HG02798 (cell line): ENCODE measurements around the gene CNTN4.

Experiments
- ATAC-seq: cut with Tn5 transposase; IDR thresholded peaks from one replicate; pipeline ENCODE4 v1.9.1; 2021; ENCODE audit warnings: mild to moderate bottlenecking; ENCODE audit not compliant: unreplicated experiment, poor library complexity

Gene CNTN4

DNA sequence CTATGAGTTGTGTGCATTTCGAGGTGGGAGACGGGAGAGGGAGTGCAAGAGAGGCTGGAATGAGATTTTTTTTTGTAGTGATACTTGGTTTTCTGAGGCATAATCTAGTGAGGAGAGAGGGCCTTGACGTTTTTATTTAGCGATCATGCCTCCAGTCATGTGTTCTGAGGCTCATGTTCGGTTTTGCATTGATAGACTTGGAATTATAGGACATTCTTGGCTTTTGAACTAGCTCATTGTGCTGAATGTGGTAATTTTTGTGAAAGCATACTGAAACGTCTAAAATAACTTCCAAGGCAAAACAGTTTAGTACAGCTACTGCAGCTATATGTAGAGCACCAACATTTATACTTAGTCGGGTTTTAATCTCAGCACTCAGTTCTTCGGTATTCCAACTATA lies 408.1 kb downstream of the CNTN4 start:
- ATAC-seq, result no peak

DNA sequence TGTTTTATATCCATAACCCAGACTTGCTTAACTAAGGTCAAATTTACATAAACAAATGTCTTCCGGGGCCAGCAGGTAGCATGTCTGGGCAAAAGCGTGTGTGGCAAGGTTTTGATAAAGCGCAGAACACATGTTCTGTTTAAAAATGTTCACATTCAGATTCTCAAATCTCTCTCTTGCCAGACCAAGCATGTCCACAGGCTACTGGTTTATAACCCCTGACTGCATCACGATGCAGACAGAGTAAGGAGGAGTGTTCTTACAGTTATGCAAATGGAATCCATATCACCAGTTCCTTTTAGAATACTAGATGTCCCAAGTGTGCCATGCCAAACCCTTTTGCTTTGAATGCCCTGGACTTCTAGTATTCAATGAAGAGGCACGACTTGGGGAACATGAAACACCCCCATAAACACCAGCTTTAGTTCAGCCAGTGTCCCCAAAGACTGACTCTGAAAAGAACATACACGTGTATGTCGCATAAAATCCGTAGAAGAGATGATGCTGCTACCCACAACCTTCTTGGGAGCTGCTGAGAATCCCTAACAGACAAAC lies 412.0 kb downstream of the CNTN4 start:
- no peak for ATAC-seq

DNA sequence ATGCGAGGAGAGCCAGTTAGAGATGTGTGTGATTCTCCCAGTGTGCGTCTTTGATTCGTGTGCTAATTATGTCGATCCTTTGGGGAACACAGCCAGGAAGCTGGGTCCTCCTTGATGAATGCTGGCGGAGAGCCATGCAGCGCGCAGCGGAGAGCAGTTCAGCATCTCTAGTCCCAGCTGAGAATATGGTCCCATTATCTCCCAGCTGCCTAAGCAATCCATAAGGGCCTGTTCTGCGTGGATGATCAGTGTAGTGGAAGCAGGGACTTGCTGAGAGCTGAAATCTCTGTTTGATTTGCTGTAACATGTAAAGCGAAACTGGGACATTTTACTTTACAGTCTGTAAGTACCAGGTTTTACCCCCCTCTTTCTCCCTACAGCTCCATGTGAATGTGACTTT lies 412.7 kb downstream of the CNTN4 start:
- no peak for ATAC-seq

DNA sequence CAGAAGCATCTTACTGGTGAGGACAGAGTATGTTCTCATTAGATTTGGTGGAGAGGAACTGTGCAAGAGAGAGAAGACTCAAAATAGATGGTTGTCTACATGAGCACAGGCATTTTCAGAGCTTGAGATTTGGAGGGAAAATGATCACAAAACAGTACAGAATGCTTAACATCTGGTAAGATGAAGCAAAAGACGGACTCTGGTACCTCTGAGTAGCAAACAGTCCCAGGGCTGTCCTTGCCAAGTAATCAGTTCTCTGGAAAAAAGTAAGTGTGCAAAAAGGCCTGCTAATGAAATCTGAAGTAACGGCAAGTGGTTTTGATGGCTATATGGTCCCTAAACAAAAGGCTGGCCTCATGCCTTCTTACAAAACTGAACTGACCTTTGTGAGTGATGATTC lies 414.2 kb downstream of the CNTN4 start:
- no peak for ATAC-seq

DNA sequence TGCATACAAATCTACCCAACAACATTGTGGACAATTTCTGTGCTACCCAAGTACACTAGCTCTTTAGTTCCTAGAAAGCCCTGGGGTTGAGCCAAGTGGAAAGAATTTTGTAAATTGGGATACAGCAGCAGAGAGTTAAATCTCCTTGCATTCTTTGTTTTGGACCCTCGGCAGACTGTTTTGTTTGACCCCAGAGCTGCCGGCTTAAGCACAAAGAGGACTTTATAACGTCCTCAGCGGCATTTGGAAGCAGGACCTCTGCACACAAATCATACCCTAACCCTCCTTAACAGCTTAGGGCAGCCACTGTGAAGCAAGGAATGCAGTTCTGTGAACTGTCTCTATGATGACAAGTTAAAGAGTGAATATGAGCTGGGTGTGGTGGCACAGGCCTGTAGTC lies 415.3 kb downstream of the CNTN4 start:
- ATAC-seq, result no peak

DNA sequence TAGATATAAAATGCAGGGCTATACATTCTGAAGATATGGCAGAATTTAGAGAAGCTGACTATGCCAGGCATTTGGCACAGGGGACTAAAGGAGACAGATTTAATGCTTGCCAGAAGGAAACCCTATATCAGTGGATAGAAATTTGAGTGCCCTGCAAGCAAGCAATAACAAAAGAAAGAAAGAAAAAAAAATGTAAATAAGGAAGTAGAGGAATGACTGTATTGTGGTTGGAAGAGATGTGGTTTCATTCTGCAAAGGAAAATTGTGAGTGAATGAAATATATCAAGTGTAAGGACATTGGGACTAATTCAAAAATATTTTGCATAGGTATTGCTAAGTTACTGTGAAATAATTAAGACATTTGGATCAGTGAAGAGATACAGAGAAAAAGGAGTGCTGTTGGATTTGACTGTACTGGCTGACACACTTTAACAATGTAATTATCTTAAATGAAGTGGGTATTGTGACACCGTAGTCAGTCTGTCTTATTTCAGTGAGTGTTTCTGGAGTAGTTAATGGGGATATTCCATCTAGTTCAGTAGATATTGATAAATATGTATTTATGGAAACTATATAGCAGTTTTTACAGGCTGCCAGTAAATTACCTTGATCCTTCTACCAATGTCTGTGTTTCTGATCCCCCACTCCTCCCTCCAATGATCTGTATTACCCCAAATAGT lies 418.2 kb downstream of the CNTN4 start:
- no peak for ATAC-seq

DNA sequence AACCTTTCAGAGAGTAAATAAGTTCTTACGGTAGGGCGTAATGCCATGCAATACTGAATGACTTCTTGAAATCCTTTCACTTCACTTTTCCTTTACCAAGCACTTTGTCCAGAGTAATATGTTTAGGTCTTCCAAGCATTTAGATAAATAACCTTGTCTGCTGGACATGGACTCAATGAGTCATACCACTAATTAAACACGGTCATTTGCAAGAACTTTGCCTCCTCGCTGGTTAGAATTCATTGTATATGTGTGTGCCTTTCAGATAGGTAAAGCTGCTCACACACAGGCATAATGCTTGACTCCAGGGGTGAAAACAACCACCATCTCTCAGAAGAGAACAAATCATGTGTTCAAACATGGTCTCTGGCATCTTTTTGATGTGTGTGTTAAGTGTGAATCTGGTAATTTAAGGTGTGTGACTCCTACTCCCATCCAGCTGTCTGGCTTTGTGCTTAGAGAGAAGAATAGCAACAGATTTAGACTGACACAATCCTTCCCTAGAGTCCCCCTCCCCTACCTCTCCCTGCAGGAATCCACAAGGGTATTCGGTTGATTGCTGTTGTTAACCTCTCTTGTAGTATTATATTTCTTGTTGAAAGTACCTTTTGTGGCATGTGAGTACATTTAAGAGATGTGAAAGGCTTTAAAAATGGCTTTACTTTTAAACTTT lies 419.0 kb downstream of the CNTN4 start:
- ATAC-seq, result no peak

DNA sequence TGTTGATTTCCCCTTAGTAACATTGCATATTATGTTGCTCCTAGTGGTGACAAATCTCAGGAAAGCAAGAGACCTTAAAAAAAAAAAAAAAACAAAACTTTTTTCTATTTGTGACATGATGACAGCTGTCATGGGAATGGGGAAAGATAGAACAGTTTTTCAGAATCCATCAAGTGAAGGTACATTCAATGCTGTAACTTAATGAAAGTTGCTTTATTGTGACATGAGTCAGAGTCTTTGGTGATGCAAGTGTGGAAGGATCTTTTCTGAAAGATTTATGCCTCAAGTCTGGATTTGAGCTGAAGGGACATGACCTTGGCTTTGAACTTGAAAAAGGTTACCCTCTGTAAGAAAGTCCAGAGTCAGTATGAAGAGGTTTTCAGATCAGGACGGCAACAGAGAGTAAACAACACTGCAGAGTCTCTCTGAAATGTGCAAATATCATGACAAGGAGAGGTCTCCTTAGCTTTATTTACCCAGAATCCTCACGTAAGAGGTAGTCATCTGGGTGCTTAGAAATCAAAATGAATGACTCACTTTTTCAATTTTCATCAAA lies 424.7 kb downstream of the CNTN4 start:
- ATAC-seq, result no peak

DNA sequence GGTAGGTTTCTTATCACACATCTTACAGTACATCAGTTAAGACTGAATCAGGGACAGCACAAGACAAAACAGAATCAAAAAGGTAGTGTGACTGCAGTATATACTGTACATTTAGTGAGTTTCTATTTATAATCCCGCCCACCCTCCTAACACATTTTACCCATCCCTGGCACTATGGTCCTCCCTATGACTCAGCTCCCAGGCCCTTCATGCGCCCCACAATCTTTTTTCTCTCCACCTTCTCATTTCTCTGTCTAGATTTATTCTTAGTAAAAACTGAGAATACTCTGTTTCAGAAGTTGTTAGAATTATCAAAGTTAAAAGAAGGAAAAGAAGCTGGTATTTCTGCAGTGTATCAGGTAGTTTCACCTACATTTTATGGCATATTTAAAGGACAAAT lies 427.3 kb downstream of the CNTN4 start:
- ATAC-seq, result no peak

DNA sequence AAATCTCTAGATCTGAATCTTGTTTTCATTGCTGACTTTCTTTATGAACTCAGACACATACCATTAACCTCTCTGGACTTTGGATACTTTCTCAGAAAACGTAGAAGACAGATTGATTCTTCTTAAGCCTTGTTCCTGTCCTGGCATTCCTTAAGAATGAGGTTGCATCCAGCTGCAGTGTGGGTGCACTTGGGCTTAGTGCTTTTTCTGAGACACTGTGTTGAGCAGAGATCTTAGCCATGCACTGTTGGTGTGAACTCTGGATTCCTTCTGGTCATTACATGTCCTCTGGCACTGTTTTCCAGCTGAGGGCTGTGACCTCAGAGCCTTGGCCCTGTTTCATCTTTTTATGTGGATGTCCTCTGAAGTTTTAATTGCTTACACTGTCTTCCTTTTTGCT lies 428.3 kb downstream of the CNTN4 start:
- peak; percentile 8 for ATAC-seq

DNA sequence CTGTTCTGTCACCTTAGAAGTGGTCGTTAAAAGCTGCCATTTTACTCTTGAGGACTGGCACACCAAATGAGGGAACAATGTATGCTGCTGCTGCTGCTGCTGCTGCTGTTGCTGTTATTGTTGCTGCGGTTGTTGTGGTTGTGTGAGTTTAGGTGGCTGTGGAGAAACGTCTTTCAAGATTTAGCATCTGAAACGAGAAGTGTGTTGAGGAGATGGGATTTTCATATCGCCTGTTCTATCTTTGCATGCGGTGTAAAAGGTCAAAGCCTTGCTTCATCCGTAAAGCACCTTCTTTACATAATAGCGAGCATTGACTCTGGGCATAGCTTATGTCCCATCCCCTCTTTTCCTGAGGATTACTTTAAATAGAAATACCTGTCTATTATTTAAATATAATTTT lies 428.7 kb downstream of the CNTN4 start:
- ATAC-seq, result peak; percentile 62

DNA sequence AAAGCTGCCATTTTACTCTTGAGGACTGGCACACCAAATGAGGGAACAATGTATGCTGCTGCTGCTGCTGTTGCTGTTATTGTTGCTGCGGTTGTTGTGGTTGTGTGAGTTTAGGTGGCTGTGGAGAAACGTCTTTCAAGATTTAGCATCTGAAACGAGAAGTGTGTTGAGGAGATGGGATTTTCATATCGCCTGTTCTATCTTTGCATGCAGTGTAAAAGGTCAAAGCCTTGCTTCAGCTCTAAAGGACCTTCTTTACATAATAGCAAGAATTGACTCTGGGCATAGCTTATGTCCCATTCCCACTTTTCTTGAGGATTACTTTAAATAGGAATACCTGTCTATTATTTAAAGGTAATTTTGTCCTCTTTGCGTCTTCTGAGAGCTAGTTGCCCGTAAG lies 436.1 kb downstream of the CNTN4 start:
- peak; percentile 62 for ATAC-seq

DNA sequence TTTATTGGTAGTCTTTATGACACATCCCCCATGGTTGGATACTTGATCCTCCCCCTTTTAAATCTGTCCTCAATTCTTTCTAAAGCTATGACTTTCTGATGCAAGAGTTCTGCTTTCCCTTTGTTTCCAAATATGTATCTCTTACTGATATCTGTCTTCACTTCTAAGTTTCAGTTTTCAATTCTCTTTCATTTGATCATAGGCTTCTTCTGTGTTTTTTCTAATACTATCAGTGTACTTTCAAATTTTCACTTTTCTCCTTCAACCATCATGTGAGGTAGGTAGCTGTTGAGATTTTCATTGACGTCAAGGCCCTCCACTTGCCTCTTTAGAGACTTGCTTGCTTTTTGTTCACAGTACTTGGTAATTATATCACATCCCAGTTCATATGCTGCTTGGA lies 436.5 kb downstream of the CNTN4 start:
- peak; percentile 48 for ATAC-seq

DNA sequence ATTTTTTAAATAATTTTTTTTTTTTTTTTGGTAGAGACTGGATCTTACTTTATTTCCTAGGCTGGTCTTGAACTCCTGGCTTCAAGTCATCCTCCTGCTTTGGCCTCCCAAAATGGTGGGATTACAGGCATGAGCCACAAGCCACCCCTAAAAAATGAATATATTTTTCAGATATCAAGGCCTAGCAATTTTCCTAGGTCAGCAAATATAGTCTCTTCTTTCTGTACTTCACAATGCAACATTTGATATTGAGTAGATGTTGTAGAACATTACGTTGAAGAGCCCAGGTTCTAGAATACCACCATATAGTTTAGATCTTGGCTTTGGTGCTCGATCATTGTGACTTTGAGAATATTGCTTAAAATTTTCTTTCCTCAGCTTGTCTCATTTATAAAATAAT lies 437.9 kb downstream of the CNTN4 start:
- ATAC-seq, result no peak

DNA sequence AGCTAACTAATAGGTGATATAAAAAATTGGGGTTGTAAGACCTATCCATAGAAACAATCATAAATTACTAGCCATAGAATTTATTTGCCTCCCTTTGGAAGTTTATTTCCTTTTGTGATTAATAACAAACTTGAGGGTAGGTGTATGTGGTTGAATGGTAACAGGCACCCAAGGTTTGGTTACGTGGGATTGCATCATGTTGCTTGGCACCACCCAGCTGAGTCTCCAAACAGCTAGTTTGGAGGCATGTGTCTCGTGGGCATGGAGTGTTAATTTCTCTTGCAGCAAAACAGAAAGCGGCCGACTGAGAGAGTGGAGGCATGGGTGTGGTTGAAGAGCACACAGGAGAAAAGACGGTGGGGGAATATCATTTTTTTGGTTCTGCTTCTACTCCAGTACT lies 441.4 kb downstream of the CNTN4 start:
- ATAC-seq, result no peak

DNA sequence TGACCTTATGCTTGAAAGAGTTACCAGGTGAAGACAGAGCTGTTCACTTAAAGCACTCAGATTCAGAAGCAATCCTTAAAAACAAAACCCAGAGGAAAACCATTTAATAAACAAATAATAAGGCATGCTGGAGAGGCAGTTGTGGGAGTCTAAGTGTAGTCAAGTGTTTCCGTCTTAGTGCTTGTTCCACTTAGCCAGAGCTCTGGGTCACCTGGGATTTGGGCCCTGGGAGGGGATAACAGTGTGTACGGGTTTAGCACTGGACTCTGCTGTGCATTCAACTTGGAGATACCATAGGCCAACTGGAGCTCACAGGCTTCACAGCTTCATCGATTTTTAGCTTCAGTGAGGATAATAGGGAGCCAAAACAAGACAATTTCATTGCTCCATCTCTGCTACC lies 444.6 kb downstream of the CNTN4 start:
- no peak for ATAC-seq

DNA sequence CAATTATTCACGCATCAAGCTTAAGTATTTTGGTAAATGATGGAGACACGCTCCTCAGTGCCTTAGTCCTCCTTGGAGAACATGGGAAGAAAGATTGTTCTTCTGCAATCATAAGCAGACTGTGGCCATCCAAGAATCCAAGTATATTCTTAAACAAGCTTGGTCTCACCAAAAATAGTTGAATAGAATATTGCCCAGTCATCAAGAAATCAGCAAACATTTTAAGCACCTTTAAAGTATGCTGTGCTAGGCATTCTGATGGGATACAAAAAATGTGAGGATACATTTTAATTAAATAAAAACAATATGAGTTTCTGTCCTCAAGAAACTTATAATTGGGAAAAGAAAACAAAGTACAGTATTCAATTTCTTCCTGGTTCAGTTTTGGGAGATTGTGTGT lies 445.5 kb downstream of the CNTN4 start:
- ATAC-seq, result no peak

DNA sequence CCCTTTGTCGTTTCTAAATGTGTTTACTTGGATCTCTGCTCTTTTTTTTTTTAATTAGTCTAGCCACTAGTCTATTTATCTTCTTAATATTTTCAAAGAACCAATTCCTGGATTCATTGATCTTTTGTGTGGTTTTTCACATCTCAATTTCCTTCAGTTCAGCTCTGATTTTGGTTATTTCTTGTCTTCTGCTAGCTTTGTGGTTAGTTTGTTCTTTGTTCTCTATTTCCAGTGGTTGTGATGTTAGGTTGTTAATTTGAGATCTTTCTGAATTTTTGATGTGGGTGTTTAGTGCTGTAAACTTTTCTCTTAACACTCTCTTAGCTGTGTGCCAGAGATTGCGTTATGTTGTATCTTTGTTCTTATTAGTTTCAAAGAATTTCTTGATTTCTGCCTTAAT lies 446.1 kb downstream of the CNTN4 start:
- ATAC-seq, result no peak

DNA sequence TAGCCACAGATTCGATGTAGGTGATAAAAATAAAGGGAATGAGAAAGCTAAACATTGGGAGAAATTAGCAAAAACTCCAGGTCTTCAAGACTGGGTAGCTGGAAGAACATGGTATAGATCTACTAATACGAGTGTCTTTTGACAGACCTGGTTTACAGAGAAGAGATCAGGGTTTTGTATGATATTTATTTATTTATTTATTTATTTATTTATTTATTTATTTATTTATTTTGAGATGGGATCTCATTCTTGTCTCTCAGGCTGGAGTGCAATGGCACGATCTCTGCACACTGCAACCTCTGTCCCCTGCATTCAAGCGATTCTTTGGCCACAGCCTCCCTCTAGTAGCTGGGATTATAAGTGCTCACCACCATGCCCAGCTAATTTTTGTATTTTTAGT lies 448.4 kb downstream of the CNTN4 start:
- no peak for ATAC-seq

DNA sequence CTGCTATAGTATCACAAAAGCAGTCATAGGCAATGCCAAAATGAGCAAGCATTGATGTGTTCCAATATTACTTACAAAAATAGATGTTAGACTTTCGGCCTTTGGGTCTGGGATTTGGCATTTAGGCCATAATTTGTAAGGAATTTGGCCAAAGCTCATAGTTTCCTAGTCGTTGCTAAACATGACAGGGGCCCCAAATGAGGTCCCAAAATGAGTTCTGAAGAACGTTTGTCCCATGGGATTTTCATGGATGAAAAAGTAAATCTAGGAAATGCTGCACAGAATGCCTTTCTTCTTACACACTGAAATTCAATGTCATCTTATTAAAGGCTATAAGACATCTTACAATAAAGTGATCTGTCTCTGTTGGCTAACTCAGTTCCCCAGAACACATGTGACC lies 456.0 kb downstream of the CNTN4 start:
- no peak for ATAC-seq

DNA sequence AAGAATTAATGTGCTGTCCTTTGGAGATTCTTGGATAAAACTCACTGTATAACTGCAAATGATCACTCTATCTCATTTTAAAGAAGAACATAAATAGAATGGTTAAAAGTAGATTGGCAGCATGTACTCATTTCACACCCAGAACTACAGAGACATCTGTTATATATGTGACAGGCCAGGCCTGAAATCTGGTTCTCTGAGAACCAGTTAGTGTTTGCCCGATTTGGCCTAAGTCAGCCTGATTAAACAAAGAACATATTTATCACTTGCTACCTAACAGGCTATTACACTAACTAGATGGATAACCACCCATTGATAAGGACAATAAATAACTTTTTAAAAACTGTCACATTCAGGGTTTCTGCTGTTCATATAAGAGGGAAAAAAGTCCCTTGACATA lies 460.1 kb downstream of the CNTN4 start:
- no peak for ATAC-seq

DNA sequence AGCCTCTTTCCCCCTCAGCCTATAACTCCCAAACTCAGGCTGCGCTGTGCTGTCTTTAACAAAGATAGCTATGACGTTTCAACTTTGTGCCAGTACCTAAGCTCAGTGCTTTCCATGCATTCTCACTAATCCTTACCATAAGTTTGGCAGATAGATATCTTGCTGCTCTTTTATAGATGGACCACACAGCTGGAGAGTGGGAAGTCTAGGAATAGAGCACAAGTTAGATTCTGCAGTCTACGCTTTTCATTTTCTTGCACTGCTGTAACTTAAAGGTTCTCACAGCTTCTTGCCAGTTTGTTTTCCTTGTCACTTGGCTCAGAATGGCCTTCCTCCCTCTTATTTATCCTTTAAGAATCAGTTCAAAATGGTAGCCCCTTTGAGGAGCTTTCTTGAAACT lies 468.8 kb downstream of the CNTN4 start:
- ATAC-seq, result no peak
